ENCODE data around the gene GPR176.
"Not testable (repeated sequence)": the region's sequence is repeated elsewhere in the genome, so short reads cannot be mapped to it uniquely, and the experiment has no call there.

GPR176 gene

DNA sequence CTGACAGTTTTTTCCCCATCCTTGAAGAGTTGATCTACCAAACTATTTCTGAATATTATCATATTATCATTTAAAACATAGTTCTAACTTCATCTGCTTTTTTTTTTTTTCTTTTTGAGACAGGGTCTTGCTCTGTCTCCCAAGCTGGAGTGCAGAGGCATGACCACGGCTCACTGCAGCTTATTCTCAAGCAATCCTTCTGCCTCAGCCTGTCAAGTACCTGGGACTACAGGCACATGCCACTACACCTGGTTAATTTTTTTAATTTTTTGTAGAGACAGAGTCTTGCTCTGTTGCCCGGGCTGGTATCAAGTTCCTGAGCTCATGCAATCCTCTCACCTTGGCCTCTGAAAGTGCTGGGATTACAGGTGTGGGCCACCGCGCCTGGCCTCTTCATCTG, 15.2 kb upstream of the GPR176 start:
- DNase-seq: no peak

DNA sequence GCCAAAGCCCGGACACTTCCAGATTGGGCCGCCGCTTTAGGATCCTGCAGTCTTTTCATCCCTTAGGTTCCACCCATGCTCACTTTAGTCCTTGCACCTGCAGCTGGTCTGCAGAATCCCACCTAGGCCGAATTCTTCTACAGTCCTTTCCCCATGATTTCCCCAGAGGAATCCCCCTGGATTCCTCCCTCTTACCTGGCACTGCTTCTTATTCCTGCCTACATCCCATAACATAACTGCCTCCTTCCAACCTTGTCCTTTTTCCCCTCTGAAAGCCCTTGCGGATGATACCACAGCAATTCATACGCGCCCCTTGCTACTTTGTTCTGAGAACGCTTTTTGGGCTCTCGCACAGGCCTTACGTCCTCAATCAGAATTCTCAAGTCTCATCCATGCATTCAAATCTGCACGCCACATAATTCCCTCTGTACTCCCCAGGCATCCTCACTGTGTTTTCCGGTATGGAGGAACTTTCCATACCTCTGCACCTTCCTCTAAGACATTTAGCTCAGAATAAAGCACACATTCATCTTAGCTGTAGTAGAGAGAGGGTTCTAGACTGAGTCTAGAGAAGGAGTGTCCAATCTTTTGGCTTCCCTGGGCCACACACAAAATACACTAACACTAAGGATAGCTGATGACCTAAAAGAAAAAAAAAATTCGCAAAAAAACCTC, 14.5 kb upstream of the GPR176 start:
- no peak for DNase-seq

DNA sequence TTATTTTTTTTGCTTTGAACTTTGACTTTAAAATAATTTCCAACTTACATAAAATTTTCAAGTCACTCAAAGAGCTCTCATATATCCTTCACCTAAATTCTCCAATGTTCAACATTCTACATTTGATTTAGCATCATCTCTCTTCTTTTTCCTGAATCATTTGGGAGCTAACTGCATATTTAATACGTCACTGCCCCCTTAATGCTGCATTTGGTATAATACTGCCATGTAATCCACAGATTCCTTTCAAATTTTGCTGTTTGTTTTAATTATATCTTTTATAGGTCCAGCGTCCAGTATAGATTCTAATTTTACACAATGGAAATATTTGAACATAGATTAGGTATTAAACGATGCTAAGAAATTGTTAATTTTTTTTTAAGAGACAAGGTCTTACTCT, 11.5 kb upstream of the GPR176 start:
- no peak for DNase-seq

GRCh38 chr15:39926526-39926925, 6.5 kb upstream of the GPR176 start:
- DNase-seq: no peak

DNA sequence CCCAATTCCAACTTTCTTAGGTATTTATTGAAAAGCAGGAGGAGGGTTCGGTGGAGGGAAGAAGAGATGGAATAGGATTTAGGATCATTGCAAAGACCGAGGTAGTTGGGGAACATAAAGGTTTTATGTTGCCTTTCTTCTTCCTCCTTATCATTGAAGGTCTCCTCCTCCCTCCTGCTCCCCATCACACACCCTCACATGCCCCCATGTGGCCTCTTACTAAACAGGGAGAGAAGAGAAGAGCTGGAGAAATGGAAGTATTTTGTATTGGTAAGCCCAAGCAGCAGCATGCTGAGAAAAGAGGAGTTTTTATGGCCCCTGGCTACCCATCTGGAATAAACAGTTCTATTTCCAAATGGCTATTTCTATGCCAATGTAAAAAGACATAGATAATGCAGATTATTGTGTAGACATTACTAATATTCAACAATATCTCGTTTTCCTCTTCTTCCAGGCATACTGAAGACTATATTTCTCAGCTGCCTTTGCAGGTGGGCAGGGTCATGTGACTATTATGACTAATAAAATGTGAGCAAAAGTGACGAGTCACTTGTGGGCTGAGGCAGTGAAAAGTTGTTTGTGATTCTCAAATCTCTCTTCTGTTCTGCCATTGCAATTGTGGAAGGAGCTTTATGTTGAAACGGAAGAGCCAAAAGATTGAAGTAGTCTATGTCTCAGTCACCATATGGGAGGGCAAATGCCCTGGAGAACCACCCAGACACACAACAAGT, 5.2 kb upstream of the GPR176 start:
- DNase-seq: no peak

- no peak for DNase-seq
Measured at GRCh38 chr15:39924437-39924836, 4.4 kb upstream of the GPR176 start.

DNA sequence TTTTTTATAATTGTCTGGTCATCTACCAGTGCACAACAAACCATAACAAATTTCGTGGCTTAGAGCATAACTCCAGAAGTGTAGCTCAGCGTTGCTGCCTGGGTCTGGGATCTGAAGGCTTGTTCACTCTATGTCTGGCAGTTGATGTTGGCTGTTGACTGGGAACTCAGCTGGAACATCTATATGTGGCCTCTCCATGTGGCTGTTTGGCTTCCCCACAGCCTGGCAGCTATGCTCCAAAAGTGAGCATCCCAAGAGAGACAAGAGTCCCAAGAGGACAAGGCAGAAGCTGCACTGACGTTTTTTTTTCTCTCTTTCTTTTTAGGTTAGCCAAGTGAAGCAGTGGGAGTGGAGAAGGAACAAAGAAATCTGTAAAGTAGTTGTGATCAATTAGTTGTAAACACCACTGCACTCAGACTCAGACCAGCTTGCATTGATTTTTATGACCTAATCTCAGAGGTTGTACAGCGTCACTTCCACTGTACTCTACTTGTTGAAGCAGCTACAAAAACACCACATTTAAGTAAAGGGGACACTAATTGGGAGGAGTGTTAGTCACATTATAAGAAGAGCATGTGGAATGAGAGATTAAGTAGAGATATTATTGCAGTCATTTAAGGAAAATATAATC, 2.5 kb upstream of the GPR176 start:
- no peak for DNase-seq

GRCh38 chr15:39921274-39921638, 1.2 kb upstream of the GPR176 start:
- no peak for DNase-seq

- DNase-seq: peak; percentile 74 to 79
Measured at GRCh38 chr15:39920510-39921273, 626 bp upstream of the GPR176 start.

DNA sequence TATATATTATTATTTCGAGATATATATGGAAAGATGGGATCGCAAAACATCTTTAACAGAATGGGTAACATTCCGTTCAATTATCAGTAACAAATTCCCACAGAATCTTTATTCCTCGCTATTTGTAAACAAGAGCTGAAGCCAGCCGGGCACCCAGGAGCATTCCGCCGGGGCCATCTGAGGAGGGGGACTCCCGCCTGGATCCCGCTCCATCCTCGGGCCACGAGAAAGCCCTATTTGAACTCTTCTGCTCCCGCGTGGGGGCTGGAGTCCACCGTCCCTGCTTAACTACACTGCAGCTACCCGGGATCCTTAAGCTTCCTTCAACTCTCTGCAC, 687 bp downstream of the GPR176 start:
- no peak for DNase-seq

DNA sequence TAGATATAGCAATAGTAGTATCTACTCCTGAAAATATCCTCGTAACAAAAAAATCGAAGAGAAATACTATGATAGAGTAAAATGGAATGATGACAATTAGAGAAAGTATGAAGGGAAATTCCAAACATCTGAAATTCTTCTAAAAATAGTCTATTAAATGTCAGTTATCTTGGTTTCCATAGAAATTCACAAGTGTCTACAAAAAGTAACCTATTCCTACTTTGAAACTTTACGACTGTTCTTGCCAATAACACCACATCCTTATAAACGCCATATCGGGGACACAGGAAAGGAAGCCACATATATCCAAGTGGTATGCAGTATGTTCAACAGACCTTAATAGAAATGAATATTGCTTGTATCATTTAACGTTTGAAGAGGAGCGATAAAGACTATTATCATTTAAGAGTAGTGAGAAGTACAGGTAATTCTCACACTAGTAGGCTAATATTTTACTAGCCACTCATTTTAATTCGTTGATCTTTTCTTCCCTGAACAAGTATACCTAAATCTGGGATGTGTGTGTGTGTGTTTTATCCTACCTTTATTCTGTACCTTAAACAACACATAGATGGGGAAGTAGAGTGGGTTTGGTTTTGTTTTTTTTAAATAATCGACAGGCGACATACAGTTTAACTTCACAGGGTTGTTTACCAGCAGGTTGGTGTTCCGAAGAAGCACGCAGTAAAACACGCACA, 1.2 kb downstream of the GPR176 start:
- DNase-seq: no peak

DNA sequence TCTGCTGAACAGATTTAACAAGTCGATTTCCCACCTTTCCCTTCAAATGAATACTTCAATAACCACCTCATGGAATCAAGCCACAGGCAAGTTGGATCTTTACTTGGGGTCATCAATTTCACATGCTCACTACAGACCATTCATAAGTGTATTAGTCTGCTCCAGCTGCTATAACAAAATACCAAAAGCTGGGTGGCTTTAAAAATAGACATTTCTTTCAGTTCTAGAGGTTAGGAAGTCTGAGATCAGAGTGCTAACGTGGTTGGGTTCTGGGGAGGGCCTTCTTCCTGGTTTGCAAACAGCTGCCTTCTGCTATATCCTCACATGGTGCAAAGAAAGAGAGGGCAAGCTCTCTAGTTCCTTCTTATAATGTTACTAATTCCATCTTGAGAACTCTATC, 5.1 kb downstream of the GPR176 start:
- no peak for DNase-seq

- DNase-seq: no peak
Measured at GRCh38 chr15:39909007-39909406, 11.1 kb downstream of the GPR176 start.

- DNase-seq: no peak
Measured at GRCh38 chr15:39908186-39908585, 11.9 kb downstream of the GPR176 start.

- no peak for DNase-seq
Measured at GRCh38 chr15:39907216-39907615, 12.8 kb downstream of the GPR176 start.

- no peak for DNase-seq
Measured at GRCh38 chr15:39904115-39904514, 16.0 kb downstream of the GPR176 start.

DNA sequence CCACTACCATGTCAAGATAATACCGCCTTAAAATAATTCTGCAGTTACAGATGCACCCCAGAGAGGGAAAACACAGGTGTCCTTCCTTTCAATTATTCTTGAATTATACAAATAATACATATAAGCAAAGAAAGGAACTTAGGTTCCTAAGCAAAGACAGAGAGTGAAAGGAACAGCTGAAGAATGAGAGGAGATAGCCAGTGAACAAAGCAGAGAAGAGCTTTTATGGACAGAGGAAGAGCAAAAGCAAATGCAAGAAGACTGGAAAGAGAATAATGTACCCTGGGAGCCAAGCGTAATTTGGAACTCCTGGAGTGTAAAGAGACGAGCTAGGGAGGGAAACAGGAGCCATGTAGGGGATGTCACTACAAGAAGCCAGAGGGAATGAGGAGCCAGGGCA, 21.7 kb downstream of the GPR176 start:
- DNase-seq: no peak

DNA sequence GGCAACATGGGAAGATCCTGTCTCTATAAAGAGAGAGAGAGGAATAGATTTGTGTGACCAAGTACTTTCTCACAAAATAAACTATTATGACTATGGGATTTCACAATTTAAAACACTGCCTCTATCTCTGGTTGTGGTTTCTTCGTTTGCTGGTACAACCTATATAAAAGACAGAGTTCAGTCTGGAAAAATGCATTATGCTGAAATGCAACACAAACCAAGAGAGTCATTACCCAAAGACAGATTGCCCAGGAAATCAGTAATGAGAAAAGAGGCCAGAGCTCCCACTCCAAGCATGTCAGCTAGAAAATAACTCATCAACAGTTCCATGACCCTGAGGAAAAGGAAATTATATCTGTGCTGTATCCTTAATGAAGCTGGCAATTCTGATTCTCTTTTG, 23.2 kb downstream of the GPR176 start:
- DNase-seq: no peak

DNA sequence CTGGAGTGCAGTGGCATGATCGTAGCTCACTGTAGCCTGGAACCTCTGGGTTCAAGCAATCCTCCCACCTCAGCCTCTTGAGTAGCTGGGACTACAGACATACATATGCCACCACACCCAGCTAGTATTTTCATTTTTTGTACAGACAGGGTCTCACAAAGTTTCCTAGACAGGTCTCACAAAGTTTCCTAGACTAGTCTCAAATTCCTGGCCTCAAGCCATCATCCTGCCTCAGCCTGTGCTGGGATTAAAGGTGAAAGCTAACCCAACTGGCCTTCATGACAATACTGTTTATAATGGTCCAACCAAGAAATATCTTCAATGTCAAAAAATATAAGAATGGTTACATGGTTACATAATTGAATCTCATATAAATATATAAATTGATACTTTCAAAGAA, 24.0 kb downstream of the GPR176 start:
- DNase-seq: no peak

- not testable (repeated sequence) for DNase-seq
Measured at GRCh38 chr15:39893051-39893450, 27.0 kb downstream of the GPR176 start.

- no peak for DNase-seq
Measured at GRCh38 chr15:39892418-39892817, 27.6 kb downstream of the GPR176 start.

DNA sequence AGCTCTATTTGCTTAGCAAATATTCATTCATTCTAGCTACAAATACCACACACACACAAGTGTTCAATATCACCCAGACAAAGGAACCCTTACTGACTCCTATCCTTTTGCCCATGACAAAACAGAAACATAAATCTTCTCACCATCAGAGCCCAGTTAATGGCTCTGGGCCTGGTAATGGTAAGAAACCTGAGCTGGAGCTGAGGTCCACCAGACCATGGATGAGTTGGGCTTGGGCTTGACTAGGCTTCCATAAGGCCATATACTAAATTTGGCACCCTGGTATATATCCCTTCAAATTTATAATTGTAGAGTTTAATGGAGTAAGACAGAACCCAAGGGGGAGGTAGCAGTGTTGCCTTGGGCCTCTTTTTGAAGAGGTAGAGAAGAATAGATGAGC, 29.4 kb downstream of the GPR176 start:
- no peak for DNase-seq

- DNase-seq: no peak
Measured at GRCh38 chr15:39889601-39890000, 30.5 kb downstream of the GPR176 start.
